RWPE1 (cell line): ENCODE measurements around the gene SPATA31A5.
"Not testable (repeated sequence)": the region's sequence is repeated elsewhere in the genome, so short reads cannot be mapped to it uniquely, and the experiment has no call there.

ENCODE experiments used
- CTCF ChIA-PET: fragments of 350-600 bp; sonication (Branson Sonifier 250); formaldehyde crosslinking; extraction: SDS; loops from one replicate; lab custom pipeline; 2021; lab: Yijun Ruan, JAX
- POLR2A ChIA-PET: fragments of 400-600 bp; formaldehyde crosslinking; extraction: SDS; loops from one replicate; lab custom pipeline; 2020; ENCODE audit warnings: antibody characterized with exemption; ENCODE audit not compliant: low non-redundant PET; lab: Yijun Ruan, JAX
- DNase-seq: peaks from one replicate; pipeline ENCODE4 v3.0.0; 2012; ENCODE audit warnings: low spot score
- H3K27ac ChIP-seq: fragments of 450-650 bp; 2 replicates; pipeline ENCODE4 v1.5.1; 2017

SPATA31A5 gene

DNA sequence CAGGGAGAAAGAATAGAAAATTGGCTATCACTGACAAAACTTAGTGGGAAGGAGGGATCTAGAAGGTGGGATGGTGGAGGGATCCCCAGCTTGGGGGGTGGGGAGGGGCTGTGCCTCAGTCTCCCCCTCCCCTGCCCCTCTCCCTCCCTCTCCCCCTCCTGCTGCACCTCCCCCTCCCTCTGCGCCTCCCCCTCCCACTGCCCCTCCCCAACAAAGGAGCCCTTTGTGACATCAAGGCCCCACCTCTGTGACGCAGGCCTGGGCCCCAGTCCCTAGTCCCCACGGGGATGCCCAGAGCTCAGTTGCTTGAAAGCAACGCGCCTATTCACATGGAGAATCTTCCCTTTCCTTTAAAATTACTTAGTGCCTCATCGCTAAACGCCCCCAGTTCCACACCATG is at the start of gene SPATA31A5:
Gene SPATA31A5, plus strand, starts transcription at position 301 of the 400 bp plus-strand sequence. Its CDS starts 29 bp downstream, at position 330.
- POLR2A ChIA-PET, DNase-seq, H3K27ac ChIP-seq, CTCF ChIA-PET: not testable (repeated sequence)

DNA sequence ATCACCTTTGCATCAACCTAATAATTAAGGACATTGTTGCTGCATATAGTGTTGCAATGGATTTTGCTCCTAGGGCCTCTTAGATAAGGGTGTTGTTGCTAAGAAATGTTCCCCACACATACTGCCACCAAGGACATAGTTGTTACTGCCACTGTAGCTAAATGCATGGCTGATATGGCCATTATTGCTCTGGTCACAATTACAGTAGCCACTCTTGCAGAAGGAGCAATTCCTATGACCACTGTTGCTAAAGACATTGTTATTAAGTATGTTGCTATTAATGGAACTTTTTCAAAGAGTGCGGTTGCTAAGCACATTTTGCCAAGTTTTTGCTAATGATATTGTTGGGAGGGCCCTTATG is 48.8 kb downstream of the SPATA31A5 start:
- POLR2A ChIA-PET, DNase-seq, H3K27ac ChIP-seq, CTCF ChIA-PET: not testable (repeated sequence)

- CTCF ChIA-PET, DNase-seq, POLR2A ChIA-PET, H3K27ac ChIP-seq: not testable (repeated sequence)
These were observed 52.2 kb downstream of the SPATA31A5 start for GRCh38 chr9:60966382-60966781.
